Activated naive CD8-positive, alpha-beta T cell treated with anti-CD3 and anti-CD28 coated beads for 36 hours (primary cell): ENCODE data around the gene PLD2. TPM values are rescaled to one million over a fixed set of nuclear protein-coding genes. Genes with fewer than 3 reads are reported as not detected.

Experiments used
- DNase-seq: peaks from one replicate; pipeline ENCODE4 v3.0.0; 2021
- H3K27ac Mint-ChIP-seq: one replicate; pipeline ENCODE4 v1.8.0; 2022; ENCODE audit warnings: mild to moderate bottlenecking, moderate library complexity, mixed read lengths
- H3K27me3 Mint-ChIP-seq: one replicate; pipeline ENCODE4 v1.8.0; 2022; ENCODE audit warnings: mild to moderate bottlenecking, mixed read lengths
- H3K36me3 Mint-ChIP-seq: one replicate; pipeline ENCODE4 v1.8.0; 2021; ENCODE audit warnings: mild to moderate bottlenecking, mixed read lengths
- H3K4me1 Mint-ChIP-seq: one replicate; pipeline ENCODE4 v1.8.0; 2021; ENCODE audit warnings: mixed read lengths
- H3K4me3 Mint-ChIP-seq: one replicate; pipeline ENCODE4 v1.8.0; 2022; ENCODE audit warnings: mild to moderate bottlenecking, moderate library complexity, mixed read lengths
- H3K9me3 Mint-ChIP-seq: one replicate; pipeline ENCODE4 v1.8.0; 2022; ENCODE audit warnings: mixed read lengths
- total RNA-seq, 2 experiments: library from RNA; stranded (reverse); gene quantifications; one replicate each; pipeline ENCODE4 v1.2.3, GENCODE V29; 2021

Gene PLD2
- total RNA-seq, 2 experiments from 2014 or later: 4.2 to 5.4 TPM

GRCh38 chr17:4786516-4786915 lies 20.4 kb upstream of the PLD2 start:
- no peak for DNase-seq
- peaks cover 21% of the 10 kb centered on the region for H3K4me1 Mint-ChIP-seq
- H3K27ac Mint-ChIP-seq: no peak overlapping the region
- H3K9me3 Mint-ChIP-seq: no peaks in the 10 kb centered on the region
- no peaks in the 10 kb centered on the region for H3K36me3 Mint-ChIP-seq
- H3K4me3 Mint-ChIP-seq: no peak overlapping the region
- H3K27me3 Mint-ChIP-seq: peaks cover 77% of the 10 kb centered on the region

- peaks cover 67% of the 10 kb centered on the region for H3K27me3 Mint-ChIP-seq
- no peak for DNase-seq
- no peak overlapping the region for H3K4me3 Mint-ChIP-seq
- peaks cover 21% of the 10 kb centered on the region for H3K4me1 Mint-ChIP-seq
- H3K36me3 Mint-ChIP-seq: no peaks in the 10 kb centered on the region
- H3K27ac Mint-ChIP-seq: no peak overlapping the region
- H3K9me3 Mint-ChIP-seq: no peaks in the 10 kb centered on the region
Observed at GRCh38 chr17:4788159-4788806, 18.7 kb upstream of the PLD2 start.

GRCh38 chr17:4788807-4789700 lies 17.9 kb upstream of the PLD2 start, which contains the start of gene GLTPD2:
TSS of gene GLTPD2 (plus strand) at chr17:4788964. CDS start at chr17:4789012, 48 bp downstream.
- Mint-ChIP-seq H3K27me3 (peaks cover 60% of the 10 kb centered on the region), H3K9me3 (no peaks in the 10 kb centered on the region), H3K4me3 (peak within 1 kb of the TSS; percentile 80), H3K27ac (no peak within 1 kb of the TSS), H3K4me1 (peaks cover 21% of the 10 kb centered on the region), H3K36me3 (no peaks in the 10 kb centered on the region)
- no peak for DNase-seq

- H3K4me3 Mint-ChIP-seq: peak overlapping the region; percentile 80
- H3K27me3 Mint-ChIP-seq: peaks cover 54% of the 10 kb centered on the region
- H3K9me3 Mint-ChIP-seq: no peaks in the 10 kb centered on the region
- no peak for DNase-seq
- no peaks in the 10 kb centered on the region for H3K36me3 Mint-ChIP-seq
- H3K27ac Mint-ChIP-seq: no peak overlapping the region
- peaks cover 21% of the 10 kb centered on the region for H3K4me1 Mint-ChIP-seq
Observed at GRCh38 chr17:4789701-4789950, 17.3 kb upstream of the PLD2 start.

- Mint-ChIP-seq H3K4me3 (peak overlapping the region; percentile 64), H3K27me3 (peaks cover 49% of the 10 kb centered on the region)
Observed at GRCh38 chr17:4789951-4790704, 16.8 kb upstream of the PLD2 start.

GRCh38 chr17:4790705-4791088 lies 16.3 kb upstream of the PLD2 start:
- Mint-ChIP-seq H3K36me3 (no peaks in the 10 kb centered on the region), H3K4me1 (peaks cover 17% of the 10 kb centered on the region), H3K9me3 (no peaks in the 10 kb centered on the region), H3K27ac (peak overlapping the region; percentile 75), H3K4me3 (peak overlapping the region; percentile 64), H3K27me3 (peaks cover 43% of the 10 kb centered on the region)
- DNase-seq: no peak

More at GRCh38 chr17:4789951-4790704, 16.8 kb upstream of the PLD2 start:
- H3K27ac Mint-ChIP-seq: peak overlapping the region; percentile 75
- H3K36me3 Mint-ChIP-seq: no peaks in the 10 kb centered on the region
- DNase-seq: peak; percentile 89
- H3K9me3 Mint-ChIP-seq: no peaks in the 10 kb centered on the region
- H3K4me1 Mint-ChIP-seq: peaks cover 21% of the 10 kb centered on the region

GRCh38 chr17:4795168-4795567 lies 11.8 kb upstream of the PLD2 start:
- peak overlapping the region; percentile 100 for H3K4me3 Mint-ChIP-seq

GRCh38 chr17:4796552-4796920 lies 10.4 kb upstream of the PLD2 start:
- no peaks in the 10 kb centered on the region for H3K9me3 Mint-ChIP-seq
- H3K27ac Mint-ChIP-seq: peak overlapping the region; percentile 98
- H3K27me3 Mint-ChIP-seq: peaks cover 5% of the 10 kb centered on the region
- H3K36me3 Mint-ChIP-seq: peaks cover 15% of the 10 kb centered on the region
- DNase-seq: peak; percentile 48
- H3K4me3 Mint-ChIP-seq: peak overlapping the region; percentile 100
- H3K4me1 Mint-ChIP-seq: peaks cover 22% of the 10 kb centered on the region

More at GRCh38 chr17:4795168-4795567, 11.8 kb upstream of the PLD2 start:
- Mint-ChIP-seq H3K36me3 (peaks cover 9% of the 10 kb centered on the region), H3K4me1 (peaks cover 16% of the 10 kb centered on the region), H3K9me3 (no peaks in the 10 kb centered on the region), H3K27me3 (peaks cover 5% of the 10 kb centered on the region), H3K27ac (no peak overlapping the region)
- DNase-seq: no peak

- H3K9me3 Mint-ChIP-seq: no peaks in the 10 kb centered on the region
- no peak overlapping the region for H3K4me3 Mint-ChIP-seq
- H3K36me3 Mint-ChIP-seq: peaks cover 15% of the 10 kb centered on the region
- H3K4me1 Mint-ChIP-seq: peaks cover 22% of the 10 kb centered on the region
- H3K27ac Mint-ChIP-seq: peak overlapping the region; percentile 12
- DNase-seq: no peak
- H3K27me3 Mint-ChIP-seq: no peaks in the 10 kb centered on the region
Observed at GRCh38 chr17:4800462-4801196, 6.3 kb upstream of the PLD2 start.

GRCh38 chr17:4802228-4802627 lies 4.7 kb upstream of the PLD2 start, which contains the start of gene C17orf114:
TSS of gene C17orf114 (minus strand) at chr17:4802328.
- Mint-ChIP-seq H3K27ac (no peak within 1 kb of the TSS), H3K36me3 (peaks cover 7% of the 10 kb centered on the region), H3K27me3 (no peaks in the 10 kb centered on the region), H3K4me3 (no peak within 1 kb of the TSS), H3K4me1 (peaks cover 17% of the 10 kb centered on the region), H3K9me3 (no peaks in the 10 kb centered on the region)
- DNase-seq: no peak

GRCh38 chr17:4806456-4806776 lies 536 bp upstream of the PLD2 start:
- Mint-ChIP-seq H3K9me3 (no peaks in the 10 kb centered on the region), H3K27ac (no peak overlapping the region), H3K4me3 (peak overlapping the region; percentile 70), H3K27me3 (no peaks in the 10 kb centered on the region), H3K4me1 (peaks cover 2% of the 10 kb centered on the region), H3K36me3 (no peaks in the 10 kb centered on the region)
- no peak for DNase-seq

- Mint-ChIP-seq H3K4me3 (peak overlapping the region; percentile 74), H3K9me3 (no peaks in the 10 kb centered on the region), H3K27ac (no peak overlapping the region), H3K4me1 (peaks cover 2% of the 10 kb centered on the region), H3K36me3 (no peaks in the 10 kb centered on the region), H3K27me3 (no peaks in the 10 kb centered on the region)
- DNase-seq: no peak
Observed at GRCh38 chr17:4807605-4808377, 839 bp downstream of the PLD2 start.

- H3K4me3 Mint-ChIP-seq: peak overlapping the region; percentile 63
Observed at GRCh38 chr17:4808378-4808767, 1.4 kb downstream of the PLD2 start.

GRCh38 chr17:4810696-4811290 lies 3.8 kb downstream of the PLD2 start:
- Mint-ChIP-seq H3K4me1 (peaks cover 2% of the 10 kb centered on the region), H3K9me3 (no peaks in the 10 kb centered on the region), H3K27ac (no peak overlapping the region), H3K27me3 (no peaks in the 10 kb centered on the region), H3K4me3 (no peak overlapping the region), H3K36me3 (no peaks in the 10 kb centered on the region)
- DNase-seq: no peak

More at GRCh38 chr17:4808378-4808767, 1.4 kb downstream of the PLD2 start:
- H3K27ac Mint-ChIP-seq: no peak overlapping the region
- H3K9me3 Mint-ChIP-seq: no peaks in the 10 kb centered on the region
- H3K27me3 Mint-ChIP-seq: no peaks in the 10 kb centered on the region
- H3K4me1 Mint-ChIP-seq: peaks cover 2% of the 10 kb centered on the region
- DNase-seq: no peak
- no peaks in the 10 kb centered on the region for H3K36me3 Mint-ChIP-seq
